GM21529 (cell line): ENCODE results near the gene APOH.

Source experiments
- ATAC-seq: cut with Tn5 transposase; IDR thresholded peaks from one replicate; pipeline ENCODE4 v1.9.1; 2021; ENCODE audit not compliant: unreplicated experiment

Gene APOH

DNA sequence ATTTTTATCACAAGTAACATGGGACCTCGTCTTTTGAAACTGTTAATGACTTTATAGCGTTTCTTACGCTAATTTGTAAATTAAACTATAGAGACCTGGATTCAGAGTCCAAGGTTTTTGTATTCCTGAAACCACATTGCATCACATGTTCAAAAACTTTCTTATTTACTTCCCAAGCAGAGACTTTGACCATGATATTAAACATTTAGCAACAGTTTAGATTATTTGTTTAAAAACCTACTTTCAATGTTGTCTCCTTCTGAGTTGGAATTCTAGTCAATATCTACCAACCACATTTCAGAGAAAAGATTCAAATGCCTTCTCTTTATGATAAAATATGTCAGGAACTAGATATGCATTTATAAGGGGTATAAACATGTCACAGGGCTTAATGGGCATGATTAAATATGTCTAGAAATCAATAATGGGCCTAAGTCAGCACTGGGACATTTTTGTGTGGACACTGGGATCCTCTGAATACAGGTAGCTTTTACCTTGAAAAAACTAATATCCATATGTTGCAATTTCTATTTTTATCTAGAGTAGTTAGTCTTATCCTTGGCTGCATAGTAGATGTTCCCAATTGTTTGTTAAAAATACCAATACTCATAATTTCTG lies 6.3 kb upstream of the APOH start:
- ATAC-seq = no peak

DNA sequence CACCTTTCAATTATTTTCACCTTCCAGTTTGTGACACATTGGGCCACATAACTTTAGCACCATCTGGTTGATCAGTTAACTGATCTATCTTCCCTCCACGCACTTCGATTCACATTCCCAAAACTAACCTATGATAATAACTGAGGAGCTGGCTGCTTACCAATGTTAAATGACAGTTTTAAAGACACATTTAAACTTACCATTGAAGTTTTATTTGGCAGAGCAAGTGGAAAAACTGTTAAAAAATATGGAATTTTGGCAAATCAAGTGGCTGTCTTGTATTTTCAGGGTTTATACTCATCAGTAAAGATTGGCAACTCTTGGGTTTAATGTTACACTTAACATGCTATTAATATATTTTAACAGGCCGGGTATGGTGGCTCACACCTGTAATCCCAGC lies 5.4 kb upstream of the APOH start:
- ATAC-seq = no peak

DNA sequence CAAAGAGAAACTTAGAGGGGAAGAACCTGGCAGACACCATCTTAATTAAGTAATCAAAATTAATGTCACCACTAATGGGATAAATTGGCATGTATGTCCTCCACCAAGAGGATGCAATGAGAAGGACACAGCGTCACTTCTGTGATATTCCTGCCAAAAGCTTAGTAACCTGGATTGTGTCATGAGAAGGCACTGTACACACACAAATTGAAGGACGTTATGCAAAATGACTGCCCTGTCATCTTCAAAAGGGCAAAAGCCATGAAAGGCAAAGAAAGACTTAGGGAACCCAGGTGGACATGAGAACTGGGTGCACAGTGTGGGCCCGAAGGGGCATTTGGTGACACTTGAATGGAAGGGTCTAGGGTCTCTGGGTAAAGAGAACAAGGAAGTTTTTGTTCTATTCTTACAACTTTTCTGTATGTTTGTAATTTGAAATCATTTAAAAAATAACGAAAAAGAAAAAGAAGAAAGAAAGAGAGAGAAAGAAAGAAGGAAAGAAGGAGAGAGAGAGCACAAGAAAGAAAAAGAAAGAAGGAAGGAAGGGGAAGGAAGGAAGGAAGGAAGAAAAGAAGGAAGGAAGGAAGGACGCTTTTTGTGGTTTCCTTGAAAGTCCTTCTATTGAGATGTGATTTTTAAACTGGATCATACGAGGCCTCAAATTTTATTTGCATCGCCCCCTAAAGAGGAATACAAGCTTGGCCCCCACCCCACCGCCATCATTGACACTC lies 4.0 kb upstream of the APOH start:
- no peak for ATAC-seq

DNA sequence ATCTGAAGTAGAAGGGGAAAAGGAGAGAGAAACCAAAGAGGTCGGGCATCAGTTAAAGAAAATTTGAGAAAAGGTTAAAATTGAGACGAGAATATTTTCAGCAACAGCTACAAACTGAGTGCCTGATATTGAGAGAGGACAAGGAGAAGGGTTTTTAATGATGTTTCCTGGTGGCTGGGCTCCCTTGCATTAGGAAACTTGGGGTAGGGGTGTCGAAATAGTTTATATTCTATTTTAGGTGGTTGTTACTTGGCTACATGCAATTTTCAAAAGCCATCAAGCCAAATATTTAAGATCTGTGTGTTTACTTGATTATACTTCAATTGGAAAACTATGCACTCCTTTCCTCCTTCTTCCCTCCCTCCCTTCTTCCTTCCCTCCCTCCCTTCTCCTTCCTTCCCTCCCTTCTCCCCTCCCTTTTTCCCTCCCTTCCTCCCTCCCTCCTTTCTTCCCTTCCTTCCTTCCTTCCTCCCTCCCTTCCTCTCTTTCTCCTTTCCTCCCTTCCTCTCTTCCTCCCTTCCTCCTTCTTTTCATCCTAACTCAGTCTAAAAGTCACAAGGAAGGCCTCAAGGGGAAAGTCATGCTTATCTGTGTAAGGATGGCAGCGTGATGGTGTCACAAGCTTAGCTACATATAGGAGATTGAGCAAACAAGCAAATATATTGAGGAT lies 1.8 kb upstream of the APOH start:
- no peak for ATAC-seq

DNA sequence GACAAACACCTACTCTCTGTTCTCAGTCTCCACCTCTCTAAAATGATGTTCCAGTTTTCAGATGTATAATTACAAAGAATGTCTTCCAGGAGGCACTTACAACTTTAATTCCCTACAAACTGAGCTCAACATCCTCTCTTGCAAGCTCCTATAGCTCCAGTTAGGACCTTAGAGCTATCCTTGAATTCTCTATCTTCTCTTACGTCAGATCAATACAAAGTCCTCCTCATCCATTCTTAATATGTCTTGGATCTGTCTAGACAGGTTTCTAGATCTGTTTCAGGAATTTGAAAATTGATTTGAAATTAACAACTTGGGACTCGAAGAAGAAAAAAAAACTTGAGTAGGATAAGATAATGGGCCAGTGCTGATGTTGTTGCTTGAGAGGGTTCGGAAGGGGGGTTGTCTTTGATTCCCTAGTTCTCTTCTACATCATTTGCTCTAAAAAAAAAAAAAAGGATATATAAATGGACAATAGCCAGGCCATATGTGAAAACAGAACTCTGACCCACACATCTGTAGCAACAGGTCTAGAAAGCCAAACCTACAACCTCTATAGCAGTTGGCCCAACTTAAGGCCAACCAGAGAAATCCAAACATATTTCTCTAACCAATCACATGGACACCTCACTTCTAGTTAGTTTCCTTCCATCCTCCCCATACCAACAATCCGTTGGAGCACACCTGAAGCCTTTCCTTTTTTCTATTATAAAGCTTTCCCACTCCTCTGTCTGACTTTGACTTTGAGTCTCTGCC lies 746 bp upstream of the APOH start:
- no peak for ATAC-seq

DNA sequence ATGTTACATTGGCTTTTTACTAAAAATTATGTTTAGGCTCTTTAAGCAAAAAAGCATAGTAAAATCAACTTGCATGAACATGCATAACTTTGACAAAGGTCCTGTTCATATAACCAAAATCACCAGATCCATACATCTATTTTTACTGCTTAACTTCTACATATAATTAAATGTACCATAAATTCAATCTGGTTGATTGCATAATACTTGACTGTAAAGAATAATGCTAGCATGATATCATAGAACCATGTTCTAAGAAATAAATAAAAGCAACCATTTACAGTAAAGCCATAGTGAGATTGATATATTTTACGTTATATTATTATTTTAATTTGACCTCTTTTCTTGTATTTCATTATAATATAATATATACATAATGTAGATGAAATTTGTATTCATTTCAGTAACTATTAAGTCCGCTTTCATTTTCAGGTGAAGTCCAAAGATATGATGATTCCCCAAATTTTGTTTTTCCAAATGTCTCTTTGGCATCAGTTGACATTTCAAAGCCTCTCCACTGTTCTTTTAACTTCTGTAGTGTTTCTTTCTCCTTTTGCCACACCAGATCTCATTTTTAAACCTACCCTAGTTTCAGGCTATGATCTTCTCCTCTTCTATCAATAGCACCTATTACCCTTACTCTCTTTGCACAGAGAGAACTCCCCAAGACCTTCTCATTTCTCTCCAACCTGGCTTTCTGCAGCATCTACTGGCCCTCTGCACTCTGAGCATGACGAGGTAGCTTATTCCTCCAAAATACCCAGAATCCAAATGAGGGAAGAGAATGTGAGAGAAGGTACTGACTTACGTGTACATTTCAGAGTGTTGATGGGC lies 1.8 kb downstream of the APOH start:
- ATAC-seq = no peak

DNA sequence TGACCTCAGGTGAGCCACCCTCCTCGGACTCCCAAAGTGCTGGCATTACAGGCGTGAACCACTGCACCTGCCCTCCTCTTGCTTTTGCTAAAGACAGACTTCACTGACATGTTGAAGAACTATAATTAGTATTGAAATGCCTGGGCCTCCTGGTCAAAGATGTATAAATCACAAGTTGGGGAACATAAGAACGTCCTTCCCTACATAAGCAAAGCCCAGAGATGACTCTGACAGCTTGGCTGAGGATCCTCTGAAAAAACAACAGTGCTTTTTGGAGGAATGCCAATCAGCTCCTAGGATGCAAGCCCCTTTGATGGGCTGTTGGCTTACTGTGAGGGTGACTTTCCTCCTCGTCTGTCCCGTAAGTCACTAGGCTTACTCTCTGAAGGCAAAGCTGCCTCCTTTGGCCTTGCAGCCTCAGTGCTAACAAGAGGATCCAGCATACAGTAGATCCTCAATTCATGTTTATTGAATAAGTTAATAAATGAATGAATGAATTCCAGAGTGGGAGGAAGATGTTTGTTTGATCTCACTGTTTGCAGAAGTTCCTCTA lies 6.3 kb downstream of the APOH start:
- no peak for ATAC-seq

DNA sequence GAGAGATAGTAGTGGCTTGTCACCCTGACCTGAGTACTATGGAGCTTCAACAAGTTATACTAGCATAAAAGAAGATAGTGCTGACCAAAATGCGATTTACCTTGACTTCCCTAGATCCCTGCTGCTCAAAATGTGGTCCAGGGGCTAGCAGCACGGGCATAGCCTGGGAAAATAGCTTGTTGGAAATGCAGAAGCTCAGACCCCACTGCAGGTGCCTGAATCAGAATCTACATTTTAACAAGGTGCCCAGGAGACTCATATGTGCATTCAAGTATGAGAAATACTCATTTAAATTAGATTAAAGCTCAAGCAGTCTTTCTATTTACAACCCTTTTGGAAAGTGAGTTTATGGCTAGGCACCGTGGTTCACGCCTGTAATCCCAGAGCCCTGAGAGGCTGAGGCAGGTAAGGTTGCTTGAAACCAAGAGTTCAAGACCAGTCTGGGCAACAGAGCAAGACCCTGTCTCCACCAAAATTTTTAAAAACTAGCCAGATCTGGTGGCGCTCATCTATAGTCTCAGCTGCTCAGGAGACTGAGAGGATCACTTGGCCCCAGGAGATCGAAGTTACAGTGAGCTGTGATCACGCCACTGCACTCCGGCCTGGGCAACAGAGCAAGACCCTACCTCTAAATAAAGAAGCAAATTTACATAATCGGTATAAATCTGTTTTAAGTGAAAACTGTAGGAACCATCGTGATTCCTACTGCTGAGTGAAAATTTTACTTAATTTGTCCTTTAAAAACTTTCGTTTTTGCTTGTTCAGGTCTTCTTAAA lies 7.3 kb downstream of the APOH start:
- no peak for ATAC-seq

DNA sequence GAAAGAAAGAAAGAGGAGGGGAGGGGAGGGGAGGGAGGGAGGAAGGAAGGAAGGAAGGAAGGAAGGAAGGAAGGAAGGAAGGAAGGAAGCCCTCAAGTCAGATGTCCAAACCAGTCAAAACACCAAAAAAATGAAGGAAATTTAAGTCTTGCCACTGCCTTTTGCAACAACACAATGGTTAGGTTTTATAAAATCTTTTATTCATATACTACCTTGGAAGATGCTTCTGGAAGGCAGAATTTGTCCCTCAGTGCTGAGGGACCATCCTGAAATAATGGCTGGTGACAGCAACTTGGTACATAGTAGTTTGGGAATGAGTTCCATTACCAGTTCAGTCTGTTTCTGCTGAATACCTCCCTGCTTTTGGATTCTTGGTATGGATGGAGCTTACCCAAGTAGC lies 7.9 kb downstream of the APOH start:
- ATAC-seq = no peak

DNA sequence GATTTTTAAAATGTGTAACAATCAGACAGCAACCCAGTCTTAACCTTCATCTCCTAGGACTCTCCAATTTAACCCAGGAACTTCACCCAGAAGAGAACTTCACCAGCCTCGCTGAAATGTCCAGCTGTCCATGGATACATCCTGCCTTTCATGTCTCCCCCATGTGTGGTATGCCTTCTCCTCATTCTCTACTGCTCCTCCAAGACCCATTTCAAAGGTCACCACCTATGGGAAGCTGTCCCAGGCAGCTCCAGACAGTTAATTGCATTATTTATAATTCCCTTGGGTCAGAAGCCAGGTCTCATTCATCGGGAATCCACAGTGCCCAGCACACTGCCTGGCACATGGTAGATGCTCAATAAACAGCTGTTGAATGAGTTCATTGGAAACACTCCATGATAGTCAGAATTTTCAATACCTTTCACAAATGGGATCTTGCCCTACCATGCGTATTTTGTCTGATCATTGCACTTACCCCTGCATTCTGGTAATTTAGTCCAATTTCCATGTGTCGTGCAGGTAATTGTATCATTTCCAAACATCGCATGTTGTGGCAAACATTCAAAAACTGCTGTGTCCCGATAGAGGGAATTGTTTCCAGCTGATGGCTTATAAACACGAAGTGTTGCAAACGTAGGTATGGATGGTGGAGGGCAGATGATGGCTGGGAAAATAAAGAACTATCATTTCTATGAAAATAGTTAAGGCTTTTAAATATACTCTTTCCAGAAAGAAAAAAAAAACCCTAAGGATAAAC lies 9.0 kb downstream of the APOH start:
- no peak for ATAC-seq

DNA sequence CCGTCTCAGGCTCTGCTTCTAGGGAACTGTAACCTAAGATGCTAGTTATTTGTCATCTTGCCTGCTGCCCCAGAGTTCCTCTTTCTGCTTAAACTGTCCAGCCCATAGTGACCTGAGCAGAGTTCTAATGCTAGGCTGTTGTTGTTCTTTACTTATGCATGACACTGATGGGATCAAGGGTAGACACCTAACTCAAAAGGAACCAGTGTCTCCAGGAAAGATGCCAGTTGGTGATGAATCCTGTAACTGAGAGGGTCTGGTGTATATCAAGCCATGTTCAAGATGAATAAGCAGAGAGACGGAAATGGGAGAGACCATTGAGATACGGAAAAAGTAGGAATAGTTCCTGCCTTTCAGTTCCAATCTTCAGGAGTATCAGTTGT lies 13.7 kb downstream of the APOH start:
- no peak for ATAC-seq

DNA sequence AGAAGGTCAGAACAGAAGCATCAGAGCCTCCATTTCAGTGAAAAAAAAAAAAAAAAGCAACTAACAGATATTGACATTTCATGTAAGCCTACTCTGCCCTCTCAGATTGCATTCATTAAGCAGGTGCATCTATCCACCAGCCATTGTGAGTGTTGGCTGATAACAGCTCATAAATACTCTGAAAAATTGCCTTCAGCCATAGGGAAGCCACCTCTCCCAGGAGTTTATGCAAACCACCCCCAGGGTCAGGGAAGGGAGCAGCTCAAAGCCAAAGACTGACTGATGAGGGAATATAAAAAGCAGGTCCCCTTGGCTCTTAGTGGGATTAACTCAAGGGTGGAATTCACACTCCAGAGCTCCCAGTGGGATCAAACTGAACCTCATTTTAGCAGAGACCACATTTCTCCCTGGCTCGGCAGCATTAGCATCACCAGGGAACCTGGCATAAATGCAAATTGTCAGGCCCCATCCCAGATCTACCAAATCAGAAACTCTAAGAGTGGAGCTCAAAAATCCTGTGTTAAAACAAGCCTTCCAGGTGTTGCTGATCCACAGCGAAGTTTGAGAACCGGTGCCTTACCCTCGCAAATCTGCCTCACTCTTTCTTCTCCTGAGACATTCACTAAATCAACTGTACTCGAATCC lies 14.2 kb downstream of the APOH start:
- no peak for ATAC-seq

DNA sequence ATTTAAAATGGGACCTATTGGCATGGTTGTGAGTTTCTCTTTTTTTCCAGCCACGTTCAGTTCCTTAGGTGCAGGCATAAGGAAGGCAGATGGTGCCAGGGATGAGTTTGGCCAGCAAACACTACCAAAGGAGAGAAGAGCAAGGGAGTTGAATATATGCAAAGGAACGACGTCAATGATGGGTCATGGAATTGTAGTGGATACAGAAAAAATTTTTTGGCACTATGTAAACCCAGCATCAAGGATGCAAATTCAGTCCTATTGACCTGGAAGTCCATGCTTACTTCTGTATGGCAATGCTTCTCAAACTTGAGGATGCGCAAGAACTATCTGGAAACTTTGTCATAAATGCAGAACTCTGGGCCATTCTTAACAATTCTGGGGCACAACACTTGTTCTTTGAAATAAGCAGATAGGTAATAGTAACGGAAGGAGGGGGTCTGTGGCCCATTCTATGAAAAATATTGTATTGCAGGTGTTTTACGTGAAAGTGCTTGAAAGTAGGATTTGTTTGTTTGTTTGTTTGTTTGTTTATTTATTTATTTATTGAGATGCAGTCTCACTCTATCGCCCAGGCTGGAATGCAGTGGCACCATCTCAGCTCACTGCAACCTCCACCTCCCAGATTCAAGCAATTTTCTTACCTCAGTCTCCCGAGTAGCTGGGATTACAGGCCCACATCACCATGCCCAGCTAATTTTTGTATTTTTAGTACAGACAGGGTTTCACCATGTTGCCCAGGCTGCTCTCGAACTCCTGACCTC lies 18.0 kb downstream of the APOH start:
- ATAC-seq = no peak

DNA sequence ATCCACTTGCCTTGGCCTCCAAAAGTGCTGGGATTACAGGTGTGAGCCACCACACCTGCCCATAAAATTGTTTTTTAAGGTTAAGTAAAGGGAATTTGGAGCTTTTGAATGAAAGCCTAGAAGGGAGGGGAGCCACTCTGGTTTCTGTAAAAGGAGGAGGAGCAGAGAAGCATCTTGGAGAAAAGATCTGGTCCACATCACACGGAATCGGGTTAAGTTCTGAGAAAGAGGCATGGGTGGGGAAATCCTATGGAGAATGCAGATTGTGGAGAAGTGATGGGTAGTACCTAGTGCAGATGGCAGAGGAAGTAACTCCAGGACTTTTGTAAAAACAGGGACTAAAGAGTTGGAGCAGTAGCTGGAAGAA lies 19.0 kb downstream of the APOH start:
- no peak for ATAC-seq

DNA sequence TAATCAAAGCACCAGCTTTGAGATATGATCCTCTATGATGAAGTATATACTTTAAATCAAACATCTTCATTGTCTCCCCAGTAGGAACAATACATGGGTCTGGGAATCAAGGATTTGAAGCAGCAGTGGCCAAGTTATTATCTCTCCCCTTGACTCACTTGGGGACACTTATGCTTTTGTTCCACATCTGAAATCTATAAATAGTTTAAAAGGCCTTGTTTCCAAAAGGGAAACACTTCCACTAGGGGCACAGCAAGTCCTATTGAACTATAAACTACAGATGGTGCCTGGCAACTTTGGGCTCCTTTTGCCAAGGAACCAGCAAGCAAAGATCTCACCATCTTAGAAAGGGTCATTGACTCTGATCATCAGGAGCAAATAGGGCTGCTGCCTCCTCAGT lies 21.3 kb downstream of the APOH start:
- ATAC-seq = no peak

DNA sequence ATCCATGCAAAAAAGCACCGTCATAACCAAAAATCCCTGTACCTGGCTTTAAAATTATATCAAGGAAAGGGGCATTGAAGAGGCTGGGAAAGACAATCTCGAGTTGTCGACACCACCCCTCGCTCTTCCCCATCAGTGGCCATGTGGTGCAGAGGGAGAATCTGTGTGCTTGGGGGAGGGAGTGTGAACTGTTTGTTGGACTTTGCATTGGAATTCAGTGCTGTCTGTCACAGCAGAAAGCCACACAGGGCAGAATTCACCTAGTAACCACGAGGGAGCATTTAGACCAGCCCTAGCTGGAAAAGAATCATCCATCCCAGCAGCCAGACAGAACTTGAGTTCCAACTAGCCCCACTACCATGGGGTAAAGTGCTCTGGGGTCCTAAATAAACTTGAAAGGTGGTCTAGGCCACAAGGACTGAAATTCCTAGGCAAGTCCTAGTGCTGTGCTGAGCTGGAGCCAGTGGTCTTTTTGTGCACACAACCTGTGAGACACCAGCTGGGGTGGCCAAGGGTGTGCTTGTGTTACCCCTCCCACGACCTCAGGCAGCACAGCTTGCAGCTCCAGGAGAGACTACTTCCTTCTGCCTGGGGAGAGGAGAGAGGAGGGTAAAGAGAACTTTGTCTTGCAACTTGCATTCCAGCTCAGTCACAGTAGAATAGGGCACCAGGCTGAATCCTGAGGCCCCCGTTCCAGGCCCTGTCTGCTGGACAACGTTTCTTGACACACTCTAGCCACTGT lies 25.8 kb downstream of the APOH start:
- ATAC-seq = no peak

DNA sequence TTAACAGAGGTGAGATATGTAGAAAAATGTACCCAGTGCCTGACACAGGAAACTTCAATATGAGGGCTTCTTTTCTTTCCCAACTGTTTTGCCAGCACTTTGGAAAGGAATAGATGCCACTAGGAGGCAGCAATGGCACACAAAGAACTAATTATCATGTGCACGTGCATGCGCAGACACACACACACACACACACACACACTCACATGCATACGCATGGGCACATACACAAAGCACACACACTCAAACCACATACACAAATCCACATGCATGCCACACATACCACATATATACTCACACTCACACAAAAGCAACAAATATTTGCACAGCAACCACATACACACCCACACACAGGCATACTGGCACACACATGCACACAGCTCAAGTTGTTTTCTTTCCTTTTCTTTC lies 28.5 kb downstream of the APOH start:
- no peak for ATAC-seq
